HEK293 (cell line): ENCODE data around the gene PXYLP1.

Source experiments
- CTCF ChIA-PET: fragments of 350-600 bp; formaldehyde crosslinking; extraction: SDS; loops from one replicate; lab custom pipeline; 2021; ENCODE audit warnings: antibody characterized with exemption; lab: Yijun Ruan, JAX
- POLR2A ChIA-PET: fragments of 300-600 bp; formaldehyde crosslinking; extraction: SDS; loops from one replicate; lab custom pipeline; 2020; ENCODE audit warnings: antibody characterized with exemption, inconsistent platforms; lab: Yijun Ruan, JAX
- H3K27ac ChIP-seq: fragments of 200-500 bp; sonication (Bioruptor generic); 2 replicates; pipeline ENCODE4 v1.5.1; 2014; ENCODE audit warnings: low read depth, low read length, control low read depth, inconsistent platforms; ENCODE audit errors: extremely low read depth
- H3K36me3 ChIP-seq, 2 experiments: fragments of 200-500 bp in 1 of 2; sonication (Bioruptor generic) in 1 of 2; 1 replicate in 1 of 2; 2 replicates in 1 of 2; pipeline ENCODE4 v1.5.1; 2014 to 2017; ENCODE audit warnings: inconsistent platforms in 2 of 2, low read length in 2 of 2; ENCODE audit not compliant: control insufficient read depth in 2 of 2, insufficient read depth in 1 of 2
- H3K4me1 ChIP-seq: fragments of 200-500 bp; sonication (Bioruptor generic); 2 replicates; pipeline ENCODE4 v1.5.1; 2014; ENCODE audit warnings: mild to moderate bottlenecking, low read length, inconsistent platforms; ENCODE audit not compliant: control insufficient read depth, insufficient read depth
- H3K4me3 ChIP-seq: 2 replicates; pipeline ENCODE4 v1.5.1; 2011; ENCODE audit warnings: low read depth, mild to moderate bottlenecking, control low read depth, low read length, moderate library complexity
- H3K9me3 ChIP-seq: fragments of 200-500 bp; sonication (Bioruptor generic); 2 replicates; pipeline ENCODE4 v1.5.1; 2014; ENCODE audit warnings: low read depth, low read length, inconsistent platforms; ENCODE audit not compliant: control insufficient read depth, insufficient read depth
- PRDM1 ChIP-seq: fragments of 450-650 bp; formaldehyde crosslinking; IDR thresholded peaks from 2 replicates; pipeline ENCODE4; 2016; ENCODE audit warnings: missing biosample characterization, missing genetic modification characterization
- REPIN1 ChIP-seq: fragments of 450-650 bp; formaldehyde crosslinking; IDR thresholded peaks from 2 replicates; pipeline ENCODE4 v1.5.1; 2017; ENCODE audit warnings: missing biosample characterization, missing genetic modification characterization, low read depth
- SCRT2 ChIP-seq: fragments of 450-650 bp; formaldehyde crosslinking; IDR thresholded peaks from 2 replicates; pipeline ENCODE4 v1.5.1; 2016; ENCODE audit warnings: missing biosample characterization, missing genetic modification characterization
- ZBTB1 ChIP-seq: fragments of 450-650 bp; formaldehyde crosslinking; IDR thresholded peaks from 2 replicates; pipeline ENCODE4 v1.5.1; 2016; ENCODE audit warnings: missing biosample characterization, missing genetic modification characterization
- ZBTB44 ChIP-seq: fragments of 450-650 bp; IDR thresholded peaks from 2 replicates; pipeline ENCODE4 v1.5.1; 2018; ENCODE audit warnings: missing biosample characterization, mild to moderate bottlenecking, missing genetic modification characterization
- ZBTB7A ChIP-seq: fragments of 450-650 bp; formaldehyde crosslinking; IDR thresholded peaks from 2 replicates; pipeline ENCODE4 v1.5.1; 2016; ENCODE audit warnings: low read depth, missing biosample characterization, missing genetic modification characterization
- ZFP69B ChIP-seq: fragments of 450-650 bp; formaldehyde crosslinking; IDR thresholded peaks from 2 replicates; pipeline ENCODE4 v1.5.1; 2016; ENCODE audit warnings: missing biosample characterization, missing genetic modification characterization
- ZNF132 ChIP-seq: fragments of 450-650 bp; formaldehyde crosslinking; IDR thresholded peaks from 2 replicates; pipeline ENCODE4 v1.5.1; 2017; ENCODE audit warnings: missing biosample characterization, missing genetic modification characterization, borderline replicate concordance
- ZNF140 ChIP-seq: fragments of 450-650 bp; formaldehyde crosslinking; IDR thresholded peaks from 2 replicates; pipeline ENCODE4 v1.5.1; 2016; ENCODE audit warnings: missing biosample characterization, missing genetic modification characterization
- ZNF16 ChIP-seq: fragments of 450-650 bp; formaldehyde crosslinking; IDR thresholded peaks from 2 replicates; pipeline ENCODE4 v1.5.1; 2016; ENCODE audit warnings: low read depth, missing biosample characterization, missing genetic modification characterization
- ZNF221 ChIP-seq: fragments of 450-650 bp; formaldehyde crosslinking; IDR thresholded peaks from 2 replicates; pipeline ENCODE4 v1.5.1; 2017; ENCODE audit warnings: missing biosample characterization, missing genetic modification characterization, borderline replicate concordance
- ZNF274 ChIP-seq, 2 experiments: fragments of 200-500 bp in 1 of 2; fragments of 450-650 bp in 1 of 2; sonication (Bioruptor generic) in 1 of 2; formaldehyde crosslinking in 1 of 2; IDR thresholded peaks; 2 replicates each; pipeline versions ENCODE4 v1.5.1 to v1.6.1; 2014 to 2016; ENCODE audit warnings: borderline replicate concordance in 1 of 2, inconsistent platforms in 1 of 2, low read length in 1 of 2, missing biosample characterization in 1 of 2, missing genetic modification characterization in 1 of 2
- ZNF292 ChIP-seq: fragments of 450-650 bp; formaldehyde crosslinking; IDR thresholded peaks from 2 replicates; pipeline ENCODE4 v1.5.1; 2016; ENCODE audit warnings: low read depth, missing biosample characterization, missing genetic modification characterization, borderline replicate concordance
- ZNF311 ChIP-seq: fragments of 450-650 bp; formaldehyde crosslinking; IDR thresholded peaks from 2 replicates; pipeline ENCODE4 v1.5.1; 2017; ENCODE audit warnings: missing biosample characterization, missing genetic modification characterization, borderline replicate concordance
- ZNF394 ChIP-seq: fragments of 450-650 bp; formaldehyde crosslinking; IDR thresholded peaks from 2 replicates; pipeline ENCODE4 v1.5.1; 2016; ENCODE audit warnings: missing biosample characterization, missing genetic modification characterization, mild to moderate bottlenecking, moderate library complexity, borderline replicate concordance
- ZNF416 ChIP-seq: fragments of 450-650 bp; formaldehyde crosslinking; IDR thresholded peaks from 2 replicates; pipeline ENCODE4 v1.5.1; 2016; ENCODE audit warnings: missing biosample characterization, missing genetic modification characterization
- ZNF423 ChIP-seq: fragments of 450-650 bp; formaldehyde crosslinking; IDR thresholded peaks from 2 replicates; pipeline ENCODE4 v1.5.1; 2016; ENCODE audit warnings: missing biosample characterization, missing genetic modification characterization
- ZNF473 ChIP-seq: fragments of 450-650 bp; formaldehyde crosslinking; IDR thresholded peaks from 2 replicates; pipeline ENCODE4 v1.5.1; 2017; ENCODE audit warnings: missing biosample characterization, missing genetic modification characterization
- ZNF530 ChIP-seq: fragments of 450-650 bp; formaldehyde crosslinking; IDR thresholded peaks from 2 replicates; pipeline ENCODE4 v1.5.1; 2016; ENCODE audit warnings: low read depth, missing biosample characterization, missing genetic modification characterization
- ZNF580 ChIP-seq: fragments of 450-650 bp; formaldehyde crosslinking; IDR thresholded peaks from 2 replicates; pipeline ENCODE4 v1.5.1; 2016; ENCODE audit warnings: missing biosample characterization, missing genetic modification characterization
- ZNF701 ChIP-seq: fragments of 450-650 bp; formaldehyde crosslinking; IDR thresholded peaks from 2 replicates; pipeline ENCODE4 v1.5.1; 2016; ENCODE audit warnings: missing biosample characterization, missing genetic modification characterization
- TF ChIP-seq, protein P1 (sequence below): fragments of 450-650 bp; formaldehyde crosslinking; IDR thresholded peaks from 2 replicates; pipeline ENCODE4 v1.5.1; 2016; ENCODE audit warnings: missing biosample characterization, missing genetic modification characterization
- TF ChIP-seq, protein P2 (sequence below): fragments of 450-650 bp; formaldehyde crosslinking; IDR thresholded peaks from 2 replicates; pipeline ENCODE4 v1.5.1; 2016; ENCODE audit warnings: missing biosample characterization, missing genetic modification characterization, borderline replicate concordance
- TF ChIP-seq, protein P3 (sequence below): fragments of 450-650 bp; formaldehyde crosslinking; IDR thresholded peaks from 2 replicates; pipeline ENCODE4 v1.5.0; 2017; ENCODE audit warnings: missing biosample characterization, missing genetic modification characterization, borderline replicate concordance

The PXYLP1 gene

GRCh38 chr3:141341536-141341935, 109.9 kb downstream of the PXYLP1 start:
- no peaks in the 10 kb centered on the region for H3K36me3 ChIP-seq
- no peak overlapping the region for H3K4me3 ChIP-seq
- no peak for TF ChIP-seq SCRT2 (tag by site-specific recombination)
- no peak for TF ChIP-seq REPIN1 (tag by site-specific recombination)
- no peak for TF ChIP-seq ZNF16 (tag by site-specific recombination)
- no peak for TF ChIP-seq ZBTB7A
- TF ChIP-seq ZNF292 (tag by site-specific recombination), result no peak
- TF ChIP-seq ZNF394, result no peak
- CTCF ChIA-PET, result no interaction called here
- H3K4me1 ChIP-seq, result no peaks in the 10 kb centered on the region
- no peaks in the 10 kb centered on the region for H3K9me3 ChIP-seq
- no peak overlapping the region for H3K27ac ChIP-seq
- POLR2A ChIA-PET, result no interaction called here

DNA sequence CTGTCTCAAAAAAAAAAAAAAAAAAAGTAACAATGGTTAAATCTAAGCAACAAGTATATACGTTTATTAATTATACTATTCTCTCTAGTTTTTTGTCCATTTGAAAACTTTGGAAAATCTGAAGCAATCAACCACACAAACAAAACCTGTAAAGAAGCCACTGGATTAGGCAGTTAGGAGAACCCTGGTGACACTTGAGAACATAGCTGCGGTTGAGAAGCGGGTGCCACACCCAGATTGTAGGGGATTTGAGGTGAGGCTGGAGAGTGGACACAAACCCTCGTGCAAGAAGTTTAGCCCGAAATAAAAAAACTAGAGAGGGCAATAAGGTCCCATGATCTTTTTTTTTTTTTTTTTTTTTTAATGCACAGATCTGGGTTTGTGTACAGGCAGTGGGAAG, 110.8 kb downstream of the PXYLP1 start:
- ChIA-PET POLR2A (no interaction called here), CTCF (interaction anchor here (0.7 to 1.0 kb wide), 2 partner anchors 77 to 87 kb away, joined by 3 to 5 read pairs; no protein-coding TSS in a partner anchor)
- Histone ChIP-seq H3K4me3 (no peak overlapping the region), H3K9me3 (no peaks in the 10 kb centered on the region), H3K27ac (no peak overlapping the region), H3K4me1 (no peaks in the 10 kb centered on the region), H3K36me3 (no peaks in the 10 kb centered on the region)
- TF ChIP-seq ZNF274 (IDR thresholded peaks at IDR 0.05; ENCODE audit: low read length) (no peak), ZNF274 (tag by site-specific recombination; IDR thresholded peaks at IDR 0.05; ENCODE audit: borderline replicate concordance) (no peak), ZNF311 (tag by site-specific recombination) (no peak), PRDM1 (tag by site-specific recombination) (no peak), ZNF140 (tag by site-specific recombination) (no peak), ZNF701 (no peak), ZBTB44 (tag by site-specific recombination) (no peak), ZBTB1 (tag by site-specific recombination) (no peak), ZNF473 (no peak), ZNF530 (tag by site-specific recombination) (no peak), ZNF580 (tag by site-specific recombination) (no peak), ZNF423 (tag by site-specific recombination) (no peak), ZNF221 (tag by site-specific recombination) (no peak), ZFP69B (tag by site-specific recombination) (no peak), ZNF416 (tag by site-specific recombination) (no peak), ZNF132 (tag by site-specific recombination) (no peak)
- TF ChIP-seq, protein P1, sequence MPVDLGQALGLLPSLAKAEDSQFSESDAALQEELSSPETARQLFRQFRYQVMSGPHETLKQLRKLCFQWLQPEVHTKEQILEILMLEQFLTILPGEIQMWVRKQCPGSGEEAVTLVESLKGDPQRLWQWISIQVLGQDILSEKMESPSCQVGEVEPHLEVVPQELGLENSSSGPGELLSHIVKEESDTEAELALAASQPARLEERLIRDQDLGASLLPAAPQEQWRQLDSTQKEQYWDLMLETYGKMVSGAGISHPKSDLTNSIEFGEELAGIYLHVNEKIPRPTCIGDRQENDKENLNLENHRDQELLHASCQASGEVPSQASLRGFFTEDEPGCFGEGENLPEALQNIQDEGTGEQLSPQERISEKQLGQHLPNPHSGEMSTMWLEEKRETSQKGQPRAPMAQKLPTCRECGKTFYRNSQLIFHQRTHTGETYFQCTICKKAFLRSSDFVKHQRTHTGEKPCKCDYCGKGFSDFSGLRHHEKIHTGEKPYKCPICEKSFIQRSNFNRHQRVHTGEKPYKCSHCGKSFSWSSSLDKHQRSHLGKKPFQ (tag by site-specific recombination), result no peak
- TF ChIP-seq, protein P2, sequence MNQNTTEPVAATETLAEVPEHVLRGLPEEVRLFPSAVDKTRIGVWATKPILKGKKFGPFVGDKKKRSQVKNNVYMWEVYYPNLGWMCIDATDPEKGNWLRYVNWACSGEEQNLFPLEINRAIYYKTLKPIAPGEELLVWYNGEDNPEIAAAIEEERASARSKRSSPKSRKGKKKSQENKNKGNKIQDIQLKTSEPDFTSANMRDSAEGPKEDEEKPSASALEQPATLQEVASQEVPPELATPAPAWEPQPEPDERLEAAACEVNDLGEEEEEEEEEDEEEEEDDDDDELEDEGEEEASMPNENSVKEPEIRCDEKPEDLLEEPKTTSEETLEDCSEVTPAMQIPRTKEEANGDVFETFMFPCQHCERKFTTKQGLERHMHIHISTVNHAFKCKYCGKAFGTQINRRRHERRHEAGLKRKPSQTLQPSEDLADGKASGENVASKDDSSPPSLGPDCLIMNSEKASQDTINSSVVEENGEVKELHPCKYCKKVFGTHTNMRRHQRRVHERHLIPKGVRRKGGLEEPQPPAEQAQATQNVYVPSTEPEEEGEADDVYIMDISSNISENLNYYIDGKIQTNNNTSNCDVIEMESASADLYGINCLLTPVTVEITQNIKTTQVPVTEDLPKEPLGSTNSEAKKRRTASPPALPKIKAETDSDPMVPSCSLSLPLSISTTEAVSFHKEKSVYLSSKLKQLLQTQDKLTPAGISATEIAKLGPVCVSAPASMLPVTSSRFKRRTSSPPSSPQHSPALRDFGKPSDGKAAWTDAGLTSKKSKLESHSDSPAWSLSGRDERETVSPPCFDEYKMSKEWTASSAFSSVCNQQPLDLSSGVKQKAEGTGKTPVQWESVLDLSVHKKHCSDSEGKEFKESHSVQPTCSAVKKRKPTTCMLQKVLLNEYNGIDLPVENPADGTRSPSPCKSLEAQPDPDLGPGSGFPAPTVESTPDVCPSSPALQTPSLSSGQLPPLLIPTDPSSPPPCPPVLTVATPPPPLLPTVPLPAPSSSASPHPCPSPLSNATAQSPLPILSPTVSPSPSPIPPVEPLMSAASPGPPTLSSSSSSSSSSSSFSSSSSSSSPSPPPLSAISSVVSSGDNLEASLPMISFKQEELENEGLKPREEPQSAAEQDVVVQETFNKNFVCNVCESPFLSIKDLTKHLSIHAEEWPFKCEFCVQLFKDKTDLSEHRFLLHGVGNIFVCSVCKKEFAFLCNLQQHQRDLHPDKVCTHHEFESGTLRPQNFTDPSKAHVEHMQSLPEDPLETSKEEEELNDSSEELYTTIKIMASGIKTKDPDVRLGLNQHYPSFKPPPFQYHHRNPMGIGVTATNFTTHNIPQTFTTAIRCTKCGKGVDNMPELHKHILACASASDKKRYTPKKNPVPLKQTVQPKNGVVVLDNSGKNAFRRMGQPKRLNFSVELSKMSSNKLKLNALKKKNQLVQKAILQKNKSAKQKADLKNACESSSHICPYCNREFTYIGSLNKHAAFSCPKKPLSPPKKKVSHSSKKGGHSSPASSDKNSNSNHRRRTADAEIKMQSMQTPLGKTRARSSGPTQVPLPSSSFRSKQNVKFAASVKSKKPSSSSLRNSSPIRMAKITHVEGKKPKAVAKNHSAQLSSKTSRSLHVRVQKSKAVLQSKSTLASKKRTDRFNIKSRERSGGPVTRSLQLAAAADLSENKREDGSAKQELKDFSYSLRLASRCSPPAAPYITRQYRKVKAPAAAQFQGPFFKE, result no peak
- TF ChIP-seq, protein P3, sequence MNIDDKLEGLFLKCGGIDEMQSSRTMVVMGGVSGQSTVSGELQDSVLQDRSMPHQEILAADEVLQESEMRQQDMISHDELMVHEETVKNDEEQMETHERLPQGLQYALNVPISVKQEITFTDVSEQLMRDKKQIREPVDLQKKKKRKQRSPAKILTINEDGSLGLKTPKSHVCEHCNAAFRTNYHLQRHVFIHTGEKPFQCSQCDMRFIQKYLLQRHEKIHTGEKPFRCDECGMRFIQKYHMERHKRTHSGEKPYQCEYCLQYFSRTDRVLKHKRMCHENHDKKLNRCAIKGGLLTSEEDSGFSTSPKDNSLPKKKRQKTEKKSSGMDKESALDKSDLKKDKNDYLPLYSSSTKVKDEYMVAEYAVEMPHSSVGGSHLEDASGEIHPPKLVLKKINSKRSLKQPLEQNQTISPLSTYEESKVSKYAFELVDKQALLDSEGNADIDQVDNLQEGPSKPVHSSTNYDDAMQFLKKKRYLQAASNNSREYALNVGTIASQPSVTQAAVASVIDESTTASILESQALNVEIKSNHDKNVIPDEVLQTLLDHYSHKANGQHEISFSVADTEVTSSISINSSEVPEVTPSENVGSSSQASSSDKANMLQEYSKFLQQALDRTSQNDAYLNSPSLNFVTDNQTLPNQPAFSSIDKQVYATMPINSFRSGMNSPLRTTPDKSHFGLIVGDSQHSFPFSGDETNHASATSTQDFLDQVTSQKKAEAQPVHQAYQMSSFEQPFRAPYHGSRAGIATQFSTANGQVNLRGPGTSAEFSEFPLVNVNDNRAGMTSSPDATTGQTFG (tag by site-specific recombination), result no peak
